Epithelial cell of proximal tubule (primary cell): Measurements from ENCODE around the gene STK17A. TPM values are rescaled to one million over a fixed set of nuclear protein-coding genes. Genes with fewer than 3 reads are reported as not detected.

Source experiments
- total RNA-seq: library from RNA; depleted of rRNA; stranded (reverse); fragments of >200 nt; gene quantifications from 2 replicates; pipeline ENCODE4 v1.2.3, GENCODE V29; 2015

Gene STK17A
- total RNA-seq, 1 donor from 2014 or later = 30.7 TPM

Other genes starting within 250 kb of the STK17A start
- 54.0 and 74.7 TPM in 2 replicates for gene COA1, start 146.4 kb downstream of the STK17A start, total RNA-seq
- gene BLVRA, start 175.6 kb downstream of the STK17A start, total RNA-seq = 84.5 and 86.8 TPM in 2 replicates